Prostate gland (tissue), 2 donors: ENCODE data around the gene ZNF341. TPM values are rescaled to one million over a fixed set of nuclear protein-coding genes. Genes with fewer than 3 reads are reported as not detected.

ENCODE experiments used
- DNase-seq: peaks from one replicate; pipeline ENCODE4 v3.0.0-alpha.2; 2019; ENCODE audit warnings: low spot score
- H3K27ac ChIP-seq, 2 donors: fragments of 200-600 bp; sonication (generic); 2 replicates each; pipeline ENCODE4 v1.5.1; 2017 to 2019
- H3K27me3 ChIP-seq: fragments of 200-600 bp; sonication (generic); replicated peaks from 2 replicates; pipeline ENCODE4 v1.5.1; 2019; ENCODE audit not compliant: insufficient read depth
- H3K36me3 ChIP-seq, 2 donors: fragments of 200-600 bp; sonication (generic); 1 replicate in 1 of 2; 2 replicates in 1 of 2; pipeline versions ENCODE4 v1.5.1 to v1.8.1; 2017 to 2019
- H3K4me1 ChIP-seq: fragments of 200-600 bp; sonication (generic); replicated peaks from 2 replicates; pipeline ENCODE4 v1.5.1; 2019
- H3K4me3 ChIP-seq, 2 donors: fragments of 200-600 bp; sonication (generic); 2 replicates each; pipeline ENCODE4 v1.5.1; 2017 to 2019
- H3K9me3 ChIP-seq: fragments of 200-600 bp; sonication (generic); 2 replicates; pipeline ENCODE4 v1.5.1; 2017
- CTCF ChIP-seq, 4 experiments: fragments of 200-600 bp in 2 of 4; fragments of 450-650 bp in 2 of 4; sonication (generic) in 2 of 4; IDR thresholded peaks; 1 replicate in 3 of 4; 2 replicates in 1 of 4; pipeline ENCODE4 v1.5.1; 2016 to 2019; ENCODE audit warnings: antibody characterized with exemption in 4 of 4, mild to moderate bottlenecking in 2 of 4, moderate library complexity in 2 of 4
- POLR2A ChIP-seq: fragments of 450-650 bp; IDR thresholded peaks from one replicate; pipeline ENCODE4 v1.6.1; 2016; ENCODE audit warnings: antibody characterized with exemption, mild to moderate bottlenecking
- POLR2AphosphoS5 ChIP-seq: sonication (generic); formaldehyde crosslinking; IDR thresholded peaks from one replicate; pipeline ENCODE4 v1.6.1; 2017; ENCODE audit warnings: antibody characterized with exemption
- WGBS: methylation state at CpG from one replicate; pipeline ENCODE4 v1.1.5; 2018; 5-methylcytosine and 5-hydroxymethylcytosine counted together
- intact Hi-C: fragments of 100-400 bp; cut with DNase I; formaldehyde crosslinking; loops from one replicate; pipeline ENCODE4 v1.14.2; 2022
- total RNA-seq, 2 donors: library from RNA; depleted of rRNA; stranded (reverse); fragments of >200 nt; gene quantifications; one replicate each; pipeline ENCODE4 v1.1.0, GENCODE V29; 2016

Gene ZNF341
- total RNA-seq, 2 donors from 2014 or later, result 2.8 to 7.0 TPM

GRCh38 chr20:33686984-33687366, 44.8 kb upstream of the ZNF341 start:
- DNase-seq, result no peak
- peak overlapping the region in 1 of 2 donors; percentile 39 for H3K4me3 ChIP-seq
- no peaks in the 10 kb centered on the region for H3K27me3 ChIP-seq
- intact Hi-C loops, result no loop called here
- TF ChIP-seq CTCF (IDR thresholded peaks at IDR 0.05), result no peak
- no peak for TF ChIP-seq POLR2A
- TF ChIP-seq POLR2AphosphoS5, result no peak
- no peak overlapping the region for H3K27ac ChIP-seq
- no peaks in the 10 kb centered on the region for H3K36me3 ChIP-seq
- no peaks in the 10 kb centered on the region for H3K9me3 ChIP-seq
- WGBS, result 84% methylated on average over 14 of the region's 14 CpGs
- H3K4me1 ChIP-seq, result no peaks in the 10 kb centered on the region

GRCh38 chr20:33687370-33687915, 44.4 kb upstream of the ZNF341 start:
- TF ChIP-seq POLR2A (no peak), CTCF (IDR thresholded peaks at IDR 0.05) (no peak), POLR2AphosphoS5 (no peak)
- Histone ChIP-seq H3K9me3 (no peaks in the 10 kb centered on the region), H3K36me3 (no peaks in the 10 kb centered on the region), H3K27ac (no peak overlapping the region), H3K4me3 (no peak overlapping the region), H3K27me3 (no peaks in the 10 kb centered on the region), H3K4me1 (no peaks in the 10 kb centered on the region)
- intact Hi-C loops, result no loop called here
- 79% methylated on average over 8 of the region's 8 CpGs for WGBS
- DNase-seq, result no peak

GRCh38 chr20:33687993-33688937, 43.5 kb upstream of the ZNF341 start:
- H3K9me3 ChIP-seq, result no peaks in the 10 kb centered on the region
- DNase-seq, result no peak
- no peak overlapping the region for H3K4me3 ChIP-seq
- H3K27me3 ChIP-seq, result no peaks in the 10 kb centered on the region
- WGBS, result 84% methylated on average over 3 of the region's 3 CpGs
- H3K36me3 ChIP-seq, result no peaks in the 10 kb centered on the region
- intact Hi-C loops, result no loop called here
- no peaks in the 10 kb centered on the region for H3K4me1 ChIP-seq
- no peak overlapping the region for H3K27ac ChIP-seq
- TF ChIP-seq CTCF (IDR thresholded peaks at IDR 0.05), result no peak
- TF ChIP-seq POLR2A, result no peak
- TF ChIP-seq POLR2AphosphoS5, result no peak

- Histone ChIP-seq H3K4me1 (no peaks in the 10 kb centered on the region), H3K4me3 (no peak overlapping the region), H3K9me3 (no peaks in the 10 kb centered on the region), H3K27me3 (no peaks in the 10 kb centered on the region), H3K27ac (no peak overlapping the region), H3K36me3 (no peaks in the 10 kb centered on the region)
- no peak for DNase-seq
- TF ChIP-seq CTCF (IDR thresholded peaks at IDR 0.05) (no peak), POLR2AphosphoS5 (no peak), POLR2A (no peak)
- intact Hi-C loops, result no loop called here
- 81% methylated on average over 3 of the region's 3 CpGs for WGBS
Measured at GRCh38 chr20:33688938-33689424, 42.8 kb upstream of the ZNF341 start.
